ENCODE data around the gene ABHD8. TPM values are rescaled to one million over a fixed set of nuclear protein-coding genes. Genes with fewer than 3 reads are reported as not detected.

Gene ABHD8
- total RNA-seq, 1 donor from 2014 or later = 8.9 TPM

- no peak for TF ChIP-seq CTCF (IDR thresholded peaks at IDR 0.05; ENCODE audit: unreplicated experiment)
These were observed 30.6 kb upstream of the ABHD8 start for GRCh38 chr19:17333611-17334413.

GRCh38 chr19:17332677-17333581 is 29.7 kb upstream of the ABHD8 start:
- no peaks in the 10 kb centered on the region for H3K9me3 Mint-ChIP-seq (ENCODE audit: unreplicated experiment)
- peaks cover 20% of the 10 kb centered on the region for H3K27me3 Mint-ChIP-seq (ENCODE audit: unreplicated experiment)
- no peak for DNase-seq (ENCODE audit: low spot score)
- peaks cover 11% of the 10 kb centered on the region for H3K4me1 Mint-ChIP-seq (ENCODE audit: unreplicated experiment)
- TF ChIP-seq CTCF (IDR thresholded peaks at IDR 0.05; ENCODE audit: unreplicated experiment) = no peak
- H3K36me3 Mint-ChIP-seq (ENCODE audit: low read depth, unreplicated experiment) = peaks cover 17% of the 10 kb centered on the region
- peak overlapping the region; percentile 65 for H3K4me3 Mint-ChIP-seq (ENCODE audit: unreplicated experiment)
- peak overlapping the region; percentile 80 for H3K27ac Mint-ChIP-seq (ENCODE audit: unreplicated experiment)

More at GRCh38 chr19:17333611-17334413, 30.6 kb upstream of the ABHD8 start:
- Mint-ChIP-seq H3K27ac (ENCODE audit: unreplicated experiment) (no peak overlapping the region), H3K4me3 (ENCODE audit: unreplicated experiment) (peak overlapping the region; percentile 86), H3K4me1 (ENCODE audit: unreplicated experiment) (peaks cover 11% of the 10 kb centered on the region), H3K9me3 (ENCODE audit: unreplicated experiment) (no peaks in the 10 kb centered on the region), H3K27me3 (ENCODE audit: unreplicated experiment) (peaks cover 21% of the 10 kb centered on the region), H3K36me3 (ENCODE audit: low read depth, unreplicated experiment) (peaks cover 17% of the 10 kb centered on the region)
- no peak for DNase-seq (ENCODE audit: low spot score)

GRCh38 chr19:17332360-17332676 is 29.1 kb upstream of the ABHD8 start:
- Mint-ChIP-seq H3K27ac (ENCODE audit: unreplicated experiment) (no peak overlapping the region), H3K4me3 (ENCODE audit: unreplicated experiment) (peak overlapping the region; percentile 23), H3K9me3 (ENCODE audit: unreplicated experiment) (no peaks in the 10 kb centered on the region), H3K4me1 (ENCODE audit: unreplicated experiment) (peaks cover 11% of the 10 kb centered on the region), H3K36me3 (ENCODE audit: low read depth, unreplicated experiment) (peaks cover 17% of the 10 kb centered on the region), H3K27me3 (ENCODE audit: unreplicated experiment) (peaks cover 19% of the 10 kb centered on the region)
- TF ChIP-seq CTCF (IDR thresholded peaks at IDR 0.05; ENCODE audit: unreplicated experiment) = no peak
- no peak for DNase-seq (ENCODE audit: low spot score)

- peaks cover 17% of the 10 kb centered on the region for H3K36me3 Mint-ChIP-seq (ENCODE audit: low read depth, unreplicated experiment)
- no peak overlapping the region for H3K27ac Mint-ChIP-seq (ENCODE audit: unreplicated experiment)
- no peaks in the 10 kb centered on the region for H3K9me3 Mint-ChIP-seq (ENCODE audit: unreplicated experiment)
- peaks cover 9% of the 10 kb centered on the region for H3K4me1 Mint-ChIP-seq (ENCODE audit: unreplicated experiment)
- TF ChIP-seq CTCF (IDR thresholded peaks at IDR 0.05; ENCODE audit: unreplicated experiment) = no peak
- peak overlapping the region; percentile 13 for H3K4me3 Mint-ChIP-seq (ENCODE audit: unreplicated experiment)
- DNase-seq (ENCODE audit: low spot score) = no peak
- peaks cover 17% of the 10 kb centered on the region for H3K27me3 Mint-ChIP-seq (ENCODE audit: unreplicated experiment)
These were observed 27.9 kb upstream of the ABHD8 start for GRCh38 chr19:17331045-17331558.
